Astrocyte of the spinal cord (primary cell): ENCODE data around the gene C1QL2.

Experiments
- DNase-seq: peaks from one replicate; pipeline ENCODE4 v3.0.0; 2011; ENCODE audit warnings: low read depth, low spot score
- H3K4me3 ChIP-seq: 2 replicates; pipeline ENCODE4 v1.5.1; 2011; ENCODE audit warnings: low read depth, mild to moderate bottlenecking, low read length, moderate library complexity
- CTCF ChIP-seq: IDR thresholded peaks from 2 replicates; pipeline ENCODE4 v1.5.1; 2012; ENCODE audit warnings: low read depth, mild to moderate bottlenecking, low read length, inconsistent platforms
- in situ Hi-C: cut with HindIII; loops from 2 replicates; pipeline ENCODE4 v1.10.0; 2017; ENCODE audit warnings: low sequenced_read_pairs

C1QL2 gene

GRCh38 chr2:119158563-119159347 is at the start of gene C1QL2:
TSS of gene C1QL2 (minus strand) at chr2:119158751. CDS start at chr2:119158269, 482 bp downstream.
- in situ Hi-C loops = no loop called here
- H3K4me3 ChIP-seq = no peak within 1 kb of the TSS
- no peak for DNase-seq
- no peak for TF ChIP-seq CTCF

- in situ Hi-C loops = no loop called here
- DNase-seq = no peak
- no peak for TF ChIP-seq CTCF
Observed at GRCh38 chr2:119207447-119207846, 48.9 kb upstream of the C1QL2 start.

GRCh38 chr2:119206201-119206600 is 47.6 kb upstream of the C1QL2 start:
- TF ChIP-seq CTCF = no peak
- no peak overlapping the region for H3K4me3 ChIP-seq
- no peak for DNase-seq
- in situ Hi-C loops = no loop called here

More at GRCh38 chr2:119207447-119207846, 48.9 kb upstream of the C1QL2 start:
- no peak overlapping the region for H3K4me3 ChIP-seq

GRCh38 chr2:119205001-119205706 is 46.6 kb upstream of the C1QL2 start:
- in situ Hi-C loops = no loop called here
- DNase-seq = no peak
- no peak overlapping the region for H3K4me3 ChIP-seq
- TF ChIP-seq CTCF = no peak

- no peak for DNase-seq
- in situ Hi-C loops = no loop called here
- no peak overlapping the region for H3K4me3 ChIP-seq
- TF ChIP-seq CTCF = no peak
Observed at GRCh38 chr2:119204525-119204924, 46.0 kb upstream of the C1QL2 start.

- TF ChIP-seq CTCF = no peak
- in situ Hi-C loops = no loop called here
Observed at GRCh38 chr2:119202610-119203310, 44.2 kb upstream of the C1QL2 start.

More at GRCh38 chr2:119202610-119203310, 44.2 kb upstream of the C1QL2 start:
- DNase-seq = no peak
- no peak overlapping the region for H3K4me3 ChIP-seq
